ES-I3 (cell line): ENCODE results near the gene GALNT17.

Source experiments
- H3K36me3 ChIP-seq: 2 replicates; pipeline ENCODE4 v1.6.1; 2013; ENCODE audit warnings: mild to moderate bottlenecking, low read length, control low read depth, moderate library complexity; ENCODE audit not compliant: insufficient read depth
- H3K4me1 ChIP-seq: 2 replicates; pipeline ENCODE4 v1.6.1; 2013; ENCODE audit warnings: mild to moderate bottlenecking, control low read depth, low read length; ENCODE audit not compliant: insufficient read depth
- H3K9ac ChIP-seq: 2 replicates; pipeline ENCODE4 v1.6.1; 2013; ENCODE audit warnings: low read depth, mild to moderate bottlenecking, low read length, moderate library complexity
- H3K9me3 ChIP-seq: 2 replicates; pipeline ENCODE4 v1.6.1; 2013; ENCODE audit warnings: mild to moderate bottlenecking, low read length, moderate library complexity; ENCODE audit not compliant: control insufficient read depth, insufficient read depth

Gene GALNT17

DNA sequence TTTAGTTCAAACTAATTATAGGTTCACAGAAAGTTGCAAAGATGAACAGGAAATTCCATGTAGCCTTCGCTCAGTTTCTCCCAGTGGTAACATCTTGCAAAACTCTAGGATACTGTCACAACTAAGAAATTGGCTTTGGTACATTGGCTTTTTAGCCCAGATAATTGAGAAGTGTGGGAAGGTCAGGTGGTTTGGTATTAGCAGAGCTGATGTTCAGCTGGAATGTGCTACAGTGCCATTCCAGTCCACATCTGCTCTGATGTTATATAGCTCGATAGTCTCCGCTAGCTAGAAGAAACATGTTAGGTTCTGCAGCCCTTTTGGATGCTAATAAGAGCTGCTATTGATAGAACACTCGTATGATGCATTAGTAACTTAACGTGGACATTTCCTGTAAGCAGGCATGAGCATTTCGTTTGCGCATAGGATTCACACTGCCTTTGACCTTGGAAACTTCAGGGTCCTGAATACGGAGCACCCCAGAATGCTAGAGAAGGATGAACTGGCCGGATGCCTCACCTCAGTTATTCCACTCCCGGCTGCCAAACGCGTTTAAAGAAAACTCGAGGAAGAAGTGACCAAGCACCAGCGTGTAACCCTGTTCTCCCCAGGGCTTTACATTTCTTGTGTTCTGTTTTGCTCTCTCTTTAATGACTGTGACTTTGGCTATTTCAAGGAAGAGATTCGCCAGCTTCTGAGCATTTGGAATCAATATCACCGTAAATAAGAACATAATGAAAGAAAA is 271.4 kb downstream of the GALNT17 start:
- no peak overlapping the region for H3K9ac ChIP-seq
- H3K36me3 ChIP-seq: peaks cover 3% of the 10 kb centered on the region; the same call in 1 of the 2 replicates

DNA sequence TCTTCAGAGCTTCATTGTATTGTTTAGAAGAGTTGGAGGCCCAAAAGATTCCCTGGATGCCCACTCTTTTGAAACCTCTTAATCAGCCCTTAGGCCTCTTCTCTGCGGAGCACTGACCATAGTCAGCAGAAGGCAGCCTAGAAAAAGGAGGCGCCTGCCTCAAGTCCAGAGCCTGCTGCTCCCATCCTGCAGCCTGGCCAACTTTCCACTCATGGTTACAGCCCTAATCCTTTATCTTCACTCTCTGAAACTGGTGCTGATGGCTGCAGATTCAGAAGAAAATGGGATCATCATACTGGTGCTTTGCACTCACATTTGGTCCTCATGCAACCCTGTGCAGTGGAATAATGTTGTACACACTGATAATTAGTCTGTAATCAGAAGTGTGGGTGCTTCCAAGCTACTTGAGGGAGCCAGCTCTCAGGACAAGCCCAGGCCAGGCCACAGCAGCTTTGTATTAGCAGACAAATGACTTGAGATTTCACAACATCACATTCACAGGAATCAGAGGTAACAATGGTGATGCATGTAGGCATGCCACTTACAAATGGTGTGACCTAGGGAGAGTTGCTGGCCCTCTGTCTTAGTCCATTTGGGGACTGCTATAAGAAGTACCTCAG is 272.9 kb downstream of the GALNT17 start:
- Histone ChIP-seq H3K4me1 (no peaks in the 10 kb centered on the region; the same call in 1 of the 2 replicates), H3K9me3 (peaks cover 13% of the 10 kb centered on the region), H3K36me3 (peaks cover 3% of the 10 kb centered on the region; the same call in 1 of the 2 replicates), H3K9ac (no peak overlapping the region)

More for the DNA sequence above, 271.4 kb downstream of the GALNT17 start:
- Histone ChIP-seq H3K9me3 (peaks cover 13% of the 10 kb centered on the region), H3K4me1 (no peaks in the 10 kb centered on the region; the same call in 1 of the 2 replicates)

DNA sequence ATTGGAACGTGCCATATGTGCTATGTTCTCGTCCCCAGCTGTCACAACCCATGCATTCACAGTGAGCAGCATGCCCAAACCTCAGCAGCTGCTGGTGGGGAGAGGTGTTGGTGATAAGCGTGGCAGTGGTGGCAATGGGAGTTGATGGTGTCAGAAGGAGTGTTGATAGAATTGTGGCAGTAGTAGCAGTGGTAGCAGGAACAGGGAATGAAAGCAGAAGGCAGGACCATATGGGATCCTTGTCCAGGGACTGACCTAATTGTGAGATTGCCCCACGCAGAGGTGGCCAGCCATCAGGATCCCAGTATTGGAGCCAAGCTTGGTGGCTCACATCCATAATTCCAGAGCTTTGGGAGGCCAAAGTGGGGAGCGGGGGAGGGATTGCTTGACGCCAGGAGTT is 276.3 kb downstream of the GALNT17 start:
- H3K9ac ChIP-seq: no peak overlapping the region
- H3K9me3 ChIP-seq: peaks cover 13% of the 10 kb centered on the region
- peaks cover 3% of the 10 kb centered on the region; the same call in 1 of the 2 replicates for H3K36me3 ChIP-seq
- H3K4me1 ChIP-seq: no peaks in the 10 kb centered on the region; the same call in 1 of the 2 replicates

DNA sequence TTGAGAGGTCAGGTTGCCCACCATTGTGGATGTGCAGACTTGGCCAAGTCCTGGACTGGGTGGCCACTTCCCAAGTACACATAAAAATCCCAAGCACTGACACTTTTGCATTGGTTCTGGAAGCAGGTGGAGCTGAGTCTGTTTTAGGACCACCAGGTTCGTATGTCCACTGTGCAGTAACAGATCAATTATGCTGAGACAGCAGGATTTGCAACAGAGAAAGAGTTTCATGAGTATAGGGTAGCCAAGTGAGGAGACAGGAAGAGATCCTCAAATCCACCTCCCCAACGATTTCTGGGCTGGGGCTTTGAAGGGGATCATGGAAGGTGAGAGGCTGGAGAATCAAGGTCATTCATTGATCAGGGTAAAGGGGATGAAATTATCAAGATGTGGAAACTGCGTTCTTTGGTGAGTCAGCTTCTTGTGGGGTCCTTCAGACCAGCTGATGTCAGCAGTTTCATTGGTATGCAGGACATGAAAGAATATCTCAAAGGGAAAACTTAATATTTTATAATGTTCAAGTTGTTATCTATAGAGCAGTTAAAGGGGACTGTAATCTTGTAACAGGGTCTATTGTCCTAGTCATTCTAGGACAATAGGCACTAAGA is 277.7 kb downstream of the GALNT17 start:
- Histone ChIP-seq H3K36me3 (peaks cover 3% of the 10 kb centered on the region; the same call in 1 of the 2 replicates), H3K9me3 (peaks cover 9% of the 10 kb centered on the region), H3K9ac (no peak overlapping the region), H3K4me1 (no peaks in the 10 kb centered on the region)

DNA sequence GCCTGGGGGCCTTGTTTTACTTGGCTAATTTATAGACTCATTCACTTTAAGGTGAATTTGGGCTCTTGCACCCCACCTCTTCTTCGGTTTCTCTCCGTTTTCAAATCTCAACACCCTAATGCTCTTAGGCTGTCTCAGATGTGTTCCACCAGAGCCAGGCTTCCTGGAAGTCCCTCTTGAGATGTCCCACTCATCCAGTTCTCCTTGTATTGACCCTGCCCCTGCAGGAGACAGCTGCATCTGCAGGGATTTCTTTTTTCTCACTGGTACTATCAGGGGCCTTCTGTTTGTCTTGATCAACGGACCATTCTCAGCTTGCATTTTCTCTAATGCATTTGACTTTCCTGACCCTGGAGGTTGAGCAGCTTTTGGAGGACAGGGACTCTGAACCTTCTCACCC is 279.5 kb downstream of the GALNT17 start:
- Histone ChIP-seq H3K4me1 (no peaks in the 10 kb centered on the region), H3K9me3 (no peaks in the 10 kb centered on the region), H3K9ac (no peak overlapping the region), H3K36me3 (no peaks in the 10 kb centered on the region; the same call in 1 of the 2 replicates)

DNA sequence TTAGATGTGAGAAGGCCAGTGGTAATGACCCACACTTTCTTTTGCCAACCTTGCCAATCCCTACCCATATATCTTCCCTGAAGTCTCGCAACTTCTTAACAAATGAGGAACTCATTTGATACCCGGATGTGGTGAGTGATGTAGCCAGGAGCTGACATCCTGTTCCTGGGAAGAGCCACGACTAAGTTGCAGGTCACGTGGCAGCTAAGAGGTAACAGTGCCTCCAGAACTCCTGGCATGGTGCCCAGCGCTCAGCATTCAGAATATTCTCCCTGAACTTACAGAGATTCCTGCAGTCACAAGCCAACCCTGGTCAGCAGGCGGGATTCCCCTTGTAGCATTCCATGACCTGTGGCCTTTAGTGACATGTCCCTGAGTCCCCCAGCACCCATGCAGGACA is 282.5 kb downstream of the GALNT17 start:
- Histone ChIP-seq H3K4me1 (no peaks in the 10 kb centered on the region), H3K9me3 (no peaks in the 10 kb centered on the region), H3K36me3 (peaks cover 4% of the 10 kb centered on the region; the same call in 1 of the 2 replicates), H3K9ac (no peak overlapping the region)

DNA sequence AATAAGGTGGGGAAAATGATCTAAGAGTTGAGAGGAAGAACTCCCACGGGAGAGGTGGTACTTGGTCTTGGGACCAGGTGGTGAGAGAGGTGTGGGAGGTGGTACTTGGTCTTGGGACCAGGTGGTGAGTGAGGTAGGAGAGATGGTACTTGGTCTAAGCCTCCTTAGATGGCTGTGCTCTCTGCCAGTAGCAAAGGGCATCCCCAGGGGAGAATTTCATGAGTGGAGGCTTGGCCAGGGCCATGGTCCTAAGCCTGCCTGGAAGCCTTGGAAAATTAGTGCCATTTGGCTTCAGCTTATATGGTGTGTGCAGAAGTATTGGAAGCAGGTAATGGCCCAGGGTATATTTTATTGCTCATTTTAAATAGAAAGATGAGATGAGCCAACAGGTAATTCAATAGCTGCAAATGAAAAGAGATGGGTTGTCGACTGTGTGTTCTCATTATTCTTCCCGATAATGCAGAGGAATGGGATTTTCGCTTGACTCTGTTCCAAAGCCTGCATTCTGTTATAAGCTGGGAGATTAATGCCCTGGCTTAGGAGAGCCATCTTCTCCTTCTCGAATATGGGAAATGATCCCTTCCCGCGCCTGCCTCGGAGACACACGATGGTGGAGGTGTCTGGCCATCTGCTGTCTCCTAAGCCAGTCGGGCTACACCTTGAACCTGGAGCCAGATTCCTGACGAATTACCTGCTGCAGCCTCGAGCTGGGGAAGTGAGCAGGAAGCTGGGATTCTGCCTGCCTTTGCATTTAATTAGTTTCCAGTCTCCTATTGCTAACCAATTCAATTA is 287.8 kb downstream of the GALNT17 start:
- Histone ChIP-seq H3K36me3 (peaks cover 10% of the 10 kb centered on the region; the same call in 1 of the 2 replicates), H3K9me3 (no peaks in the 10 kb centered on the region), H3K4me1 (no peaks in the 10 kb centered on the region), H3K9ac (no peak overlapping the region)

DNA sequence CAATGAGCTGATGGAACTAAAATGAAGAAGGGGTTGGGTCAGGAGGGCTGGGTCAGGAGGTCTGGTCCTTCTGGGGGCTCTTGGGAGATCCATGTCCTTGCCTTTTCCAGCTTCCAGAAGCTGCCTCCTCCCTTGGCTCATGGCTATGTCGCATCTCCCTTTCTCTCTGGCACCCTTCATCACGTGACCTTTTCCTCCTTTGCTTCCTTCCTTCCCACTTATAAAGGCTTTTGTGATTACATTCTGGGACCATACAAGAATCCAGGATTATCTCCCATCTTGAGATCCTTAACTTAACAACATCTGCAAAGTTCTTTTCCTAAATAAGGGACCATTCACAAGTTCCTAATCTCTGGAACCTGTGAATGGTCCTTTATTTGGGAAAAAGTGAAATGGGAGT is 290.2 kb downstream of the GALNT17 start:
- H3K9me3 ChIP-seq: no peaks in the 10 kb centered on the region
- H3K4me1 ChIP-seq: no peaks in the 10 kb centered on the region
- peaks cover 10% of the 10 kb centered on the region; the same call in 1 of the 2 replicates for H3K36me3 ChIP-seq
- H3K9ac ChIP-seq: no peak overlapping the region

DNA sequence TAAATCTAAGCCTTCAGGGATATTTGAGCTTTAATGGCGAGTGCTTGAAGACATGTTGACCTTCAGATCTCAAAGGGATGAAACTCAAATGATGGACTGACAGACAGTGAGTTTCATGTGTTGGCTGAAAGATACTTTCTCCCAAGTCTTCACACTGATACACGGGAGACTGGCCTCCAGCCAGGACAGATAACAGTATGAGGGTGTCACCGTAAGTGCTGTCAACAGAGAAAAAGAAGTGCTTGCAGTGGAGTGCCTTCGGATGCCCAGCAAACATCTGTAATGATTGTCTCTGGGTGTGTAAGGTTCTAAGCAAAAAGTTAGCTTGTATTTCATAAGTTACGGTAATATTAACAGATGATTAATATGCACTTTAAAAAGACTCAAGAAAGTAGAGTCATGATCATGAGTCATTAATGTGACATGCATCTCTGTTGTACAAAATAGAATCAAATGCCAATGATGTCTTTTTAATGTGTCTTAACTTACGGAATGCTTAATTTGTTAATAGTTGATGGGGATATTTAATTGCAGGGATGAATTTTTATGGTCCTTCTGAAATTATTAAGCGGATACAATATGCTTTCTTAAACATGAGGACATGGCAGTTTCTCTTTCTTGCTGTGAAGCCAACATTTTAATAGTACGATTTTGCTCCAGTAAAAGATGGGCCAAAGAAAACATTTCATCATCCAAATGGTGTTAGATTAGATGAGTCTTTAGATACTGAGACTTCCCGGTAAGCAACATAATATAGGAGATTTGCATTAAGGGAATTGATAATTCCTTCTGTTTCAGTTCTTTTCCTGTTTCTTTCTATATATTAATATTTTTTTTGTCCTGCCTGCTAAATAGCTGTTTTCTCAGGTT is 292.5 kb downstream of the GALNT17 start:
- H3K4me1 ChIP-seq: no peaks in the 10 kb centered on the region
- no peak overlapping the region for H3K9ac ChIP-seq
- H3K9me3 ChIP-seq: no peaks in the 10 kb centered on the region
- H3K36me3 ChIP-seq: peaks cover 6% of the 10 kb centered on the region; the same call in 1 of the 2 replicates

DNA sequence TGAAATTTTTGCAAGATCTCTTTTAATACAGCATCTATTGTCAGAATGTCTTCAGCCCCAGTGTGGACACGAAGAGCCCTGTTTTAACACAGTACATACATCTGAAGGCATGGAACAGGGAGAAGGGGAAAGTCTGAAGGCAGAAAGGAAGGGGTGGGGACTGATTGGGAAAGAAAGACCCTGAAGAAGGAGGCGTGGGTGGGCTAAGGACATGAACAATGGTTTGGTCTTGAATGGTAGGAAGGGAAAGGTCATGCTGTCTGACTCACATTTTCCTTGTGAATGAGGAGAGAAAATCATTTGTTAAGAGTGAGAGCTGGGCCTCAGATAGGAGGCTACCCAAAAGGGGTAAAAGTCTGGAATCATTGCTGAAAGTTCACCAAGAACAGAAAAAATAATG is 297.1 kb downstream of the GALNT17 start:
- no peaks in the 10 kb centered on the region for H3K9me3 ChIP-seq
- H3K4me1 ChIP-seq: no peaks in the 10 kb centered on the region
- peaks cover under 1% of the 10 kb centered on the region; the same call in 1 of the 2 replicates for H3K36me3 ChIP-seq
- no peak overlapping the region for H3K9ac ChIP-seq

DNA sequence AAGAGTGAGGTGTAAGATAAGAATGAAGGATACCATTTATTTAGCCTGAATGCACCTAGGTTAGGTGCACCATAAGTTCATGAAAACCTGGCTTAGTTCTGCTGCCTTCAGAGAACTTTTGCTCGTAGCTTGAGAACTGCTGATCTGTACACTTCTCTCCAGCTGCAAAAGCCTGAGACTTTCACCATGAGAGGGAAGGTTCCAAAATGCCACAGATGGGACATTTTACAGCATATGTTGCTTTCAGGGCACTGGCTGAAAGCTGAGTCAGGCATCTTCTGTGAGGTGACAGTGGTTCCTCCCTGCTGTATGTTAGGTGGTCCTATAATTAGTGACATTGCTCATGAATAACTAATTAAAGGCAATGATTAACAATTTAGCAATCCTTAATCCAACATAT is 298.3 kb downstream of the GALNT17 start:
- H3K36me3 ChIP-seq: peaks cover 4% of the 10 kb centered on the region; the same call in 1 of the 2 replicates
- peaks cover 4% of the 10 kb centered on the region for H3K4me1 ChIP-seq

DNA sequence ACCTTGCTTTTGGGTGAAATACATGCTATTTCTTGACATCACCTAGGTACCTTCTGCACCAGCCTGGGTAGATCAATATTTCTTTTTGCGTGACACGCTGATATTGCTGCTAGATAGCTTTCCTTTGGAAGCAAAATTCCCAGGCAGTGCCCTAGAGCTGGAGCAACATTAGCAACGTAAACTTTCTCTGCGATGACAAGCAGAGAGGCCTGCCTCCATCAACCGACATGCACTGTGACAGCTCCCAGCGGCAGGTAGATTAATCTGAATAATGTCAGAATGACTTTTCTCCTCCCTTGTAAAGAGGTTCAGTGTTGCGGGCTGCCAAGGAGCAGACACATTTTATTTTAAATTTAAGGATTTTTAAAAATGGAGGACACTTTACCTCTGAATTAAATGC is 307.4 kb downstream of the GALNT17 start:
- H3K9ac ChIP-seq: no peak overlapping the region
- peaks cover 15% of the 10 kb centered on the region for H3K4me1 ChIP-seq
- H3K9me3 ChIP-seq: peaks cover 4% of the 10 kb centered on the region
- peaks cover 5% of the 10 kb centered on the region for H3K36me3 ChIP-seq

More for the DNA sequence above, 298.3 kb downstream of the GALNT17 start:
- Histone ChIP-seq H3K9ac (no peak overlapping the region), H3K9me3 (no peaks in the 10 kb centered on the region)

DNA sequence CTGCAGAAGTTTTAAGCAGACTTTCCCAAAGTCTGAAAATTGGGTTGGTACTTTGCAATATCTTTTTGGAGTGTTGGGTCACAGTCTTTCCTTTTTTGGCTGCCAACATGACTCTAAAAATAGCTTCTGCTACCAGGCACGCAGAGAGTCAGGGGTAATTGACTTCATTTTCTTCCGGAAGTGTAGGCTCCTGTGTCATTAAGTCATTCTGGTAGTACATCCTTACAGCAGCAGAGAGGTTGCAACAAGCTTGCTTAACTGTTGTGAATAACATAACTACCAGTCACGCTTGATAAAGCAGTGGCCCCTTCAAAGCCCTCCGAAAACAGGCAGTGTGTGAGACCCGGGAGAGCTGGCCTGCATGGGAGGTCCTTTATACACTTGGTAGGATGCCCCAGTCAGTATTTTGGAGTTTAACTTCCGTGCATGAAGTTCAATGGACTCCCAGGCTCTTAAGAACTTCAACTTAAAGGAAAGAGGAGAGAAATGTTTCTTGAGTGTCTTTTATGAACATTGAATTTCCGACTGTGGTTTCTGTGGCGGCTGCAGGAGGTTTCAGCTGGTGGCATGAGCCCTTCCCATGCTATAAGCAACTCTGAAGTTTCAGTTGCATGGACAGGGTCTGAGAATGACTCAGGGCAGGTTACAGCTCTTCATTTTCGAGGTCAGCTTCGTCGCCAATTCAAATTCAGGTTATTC is 310.7 kb downstream of the GALNT17 start:
- H3K9ac ChIP-seq: no peak overlapping the region
- H3K4me1 ChIP-seq: peaks cover 17% of the 10 kb centered on the region
- peaks cover 5% of the 10 kb centered on the region for H3K36me3 ChIP-seq
- H3K9me3 ChIP-seq: peaks cover under 1% of the 10 kb centered on the region
